Mesenchymal stem cell (in vitro differentiated cells and primary cell): Measurements from ENCODE around the gene ALDH1L1.
"Not testable (repeated sequence)": the region's sequence is repeated elsewhere in the genome, so short reads cannot be mapped to it uniquely, and the experiment has no call there.

Source experiments
- DNase-seq: peaks from one replicate; pipeline ENCODE4 v3.0.0-alpha.2; 2013
- H2AFZ ChIP-seq: one replicate; pipeline ENCODE4 v1.6.1; 2013; ENCODE audit warnings: low read depth, mild to moderate bottlenecking, control low read depth, inconsistent platforms, low read length, moderate library complexity
- H2AK5ac ChIP-seq: 2 replicates; pipeline ENCODE4 v1.6.1; 2013; ENCODE audit warnings: low read length, moderate library complexity, mild to moderate bottlenecking, inconsistent platforms; ENCODE audit not compliant: severe bottlenecking
- H2BK120ac ChIP-seq: one replicate; pipeline ENCODE4 v1.6.1; 2013; ENCODE audit warnings: low read depth, mild to moderate bottlenecking, inconsistent platforms, low read length, moderate library complexity
- H2BK12ac ChIP-seq, 2 experiments: one replicate each; pipeline ENCODE4 v1.6.1; 2013; ENCODE audit warnings: inconsistent platforms in 2 of 2, low read length in 2 of 2, mild to moderate bottlenecking in 2 of 2, moderate library complexity in 2 of 2, control low read depth in 1 of 2
- H2BK15ac ChIP-seq: one replicate; pipeline ENCODE4 v1.6.1; 2013; ENCODE audit warnings: mild to moderate bottlenecking, low read depth, inconsistent platforms; ENCODE audit not compliant: poor library complexity, severe bottlenecking
- H2BK5ac ChIP-seq: 2 replicates; pipeline ENCODE4 v1.6.1; 2013; ENCODE audit warnings: low read depth, mild to moderate bottlenecking, low read length, control low read depth, inconsistent platforms; ENCODE audit not compliant: poor library complexity, severe bottlenecking
- H3K14ac ChIP-seq, 2 experiments: one replicate each; pipeline ENCODE4 v1.6.1; 2013; ENCODE audit warnings: inconsistent platforms in 2 of 2, low read length in 2 of 2, control low read depth in 1 of 2, mild to moderate bottlenecking in 1 of 2, moderate library complexity in 1 of 2
- H3K18ac ChIP-seq, 2 experiments: one replicate each; pipeline ENCODE4 v1.6.1; 2013; ENCODE audit warnings: inconsistent platforms in 2 of 2, low read length in 2 of 2, control low read depth in 1 of 2, low read depth in 1 of 2, mild to moderate bottlenecking in 1 of 2
- H3K23ac ChIP-seq, 2 experiments: one replicate each; pipeline ENCODE4 v1.6.1; 2013; ENCODE audit warnings: inconsistent platforms in 2 of 2, low read length in 2 of 2, mild to moderate bottlenecking in 2 of 2, moderate library complexity in 2 of 2, control low read depth in 1 of 2
- H3K27ac ChIP-seq: 2 replicates; pipeline ENCODE4 v1.5.1; 2013; ENCODE audit warnings: mild to moderate bottlenecking, moderate library complexity, low read length, control low read depth, inconsistent platforms; ENCODE audit not compliant: poor library complexity, severe bottlenecking
- H3K27me3 ChIP-seq, 2 experiments: 2 replicates each; pipeline versions ENCODE4 v1.6.1 to v1.7.0; 2013; ENCODE audit warnings: low read length in 2 of 2, mild to moderate bottlenecking in 2 of 2, moderate library complexity in 2 of 2, control low read depth in 1 of 2, inconsistent platforms in 1 of 2; ENCODE audit not compliant: control insufficient read depth in 1 of 2, insufficient read depth in 1 of 2
- H3K36me3 ChIP-seq, 2 experiments: 2 replicates each; pipeline versions ENCODE4 v1.6.1 to v1.7.0; 2013; ENCODE audit warnings: low read length in 2 of 2, control low read depth in 1 of 2, inconsistent platforms in 1 of 2, low read depth in 1 of 2, mild to moderate bottlenecking in 1 of 2; ENCODE audit not compliant: insufficient read depth in 2 of 2, control insufficient read depth in 1 of 2
- H3K4ac ChIP-seq, 2 experiments: one replicate each; pipeline ENCODE4 v1.6.1; 2013; ENCODE audit warnings: inconsistent platforms in 2 of 2, low read length in 2 of 2, mild to moderate bottlenecking in 2 of 2, moderate library complexity in 2 of 2, control low read depth in 1 of 2, low read depth in 1 of 2
- H3K4me1 ChIP-seq: 2 replicates; pipeline ENCODE4 v1.6.1; 2013; ENCODE audit warnings: low read depth, low read length, control low read depth; ENCODE audit not compliant: control insufficient read depth, insufficient read depth
- H3K4me2 ChIP-seq: 2 replicates; pipeline ENCODE4 v1.6.1; 2013; ENCODE audit warnings: low read length, mild to moderate bottlenecking, inconsistent platforms; ENCODE audit not compliant: poor library complexity, severe bottlenecking
- H3K4me3 ChIP-seq, 2 experiments: 2 replicates each; pipeline versions ENCODE4 v1.5.1 to v1.7.0; 2013; ENCODE audit warnings: low read length in 2 of 2, mild to moderate bottlenecking in 2 of 2, control low read depth in 1 of 2, low read depth in 1 of 2; ENCODE audit not compliant: insufficient read depth in 1 of 2
- H3K79me1 ChIP-seq: replicated peaks from 2 replicates; pipeline ENCODE4 v1.6.1; 2013; ENCODE audit warnings: mild to moderate bottlenecking, control low read depth, low read length, inconsistent platforms; ENCODE audit not compliant: poor library complexity, severe bottlenecking
- H3K9ac ChIP-seq: 2 replicates; pipeline ENCODE4 v1.7.0; 2013; ENCODE audit warnings: mild to moderate bottlenecking, low read length, moderate library complexity
- H3K9me3 ChIP-seq: 2 replicates; pipeline ENCODE4 v1.7.0; 2013; ENCODE audit warnings: mild to moderate bottlenecking, low read length; ENCODE audit not compliant: control insufficient read depth
- H4K8ac ChIP-seq: one replicate; pipeline ENCODE4 v1.6.1; 2013; ENCODE audit warnings: inconsistent platforms, mild to moderate bottlenecking, low read length, moderate library complexity
- H4K91ac ChIP-seq: one replicate; pipeline ENCODE4 v1.6.1; 2013; ENCODE audit warnings: mild to moderate bottlenecking, low read length, inconsistent platforms
- WGBS: methylation state at CpG from one replicate; pipeline ENCODE4 v1.1.7; 2013; ENCODE audit warnings: mixed read lengths; 5-methylcytosine and 5-hydroxymethylcytosine counted together

ALDH1L1 gene

DNA sequence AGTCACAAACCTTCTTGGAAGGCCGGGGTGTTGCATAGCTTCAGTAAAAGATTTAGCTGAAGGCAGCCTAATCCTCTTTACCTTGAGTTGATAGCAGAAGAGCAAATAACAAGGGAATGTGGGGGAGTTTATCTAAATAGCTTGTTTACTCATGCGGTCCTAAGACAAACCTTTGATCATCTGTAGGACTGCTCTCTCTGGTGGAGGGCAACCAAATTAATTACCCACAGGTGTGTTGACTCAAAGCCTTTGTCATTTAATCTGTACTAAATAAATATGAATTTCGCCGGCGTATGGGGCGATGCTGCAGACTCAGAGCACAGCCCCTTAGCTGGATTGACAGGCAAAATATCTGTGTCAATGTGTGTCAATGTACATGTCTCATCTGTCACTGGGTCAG is 113.7 kb downstream of the ALDH1L1 start:
- not testable (repeated sequence) for H2AFZ ChIP-seq, H3K4me3 ChIP-seq, H2BK12ac ChIP-seq, DNase-seq, H3K23ac ChIP-seq, H3K4me2 ChIP-seq, H3K9me3 ChIP-seq, H3K4me1 ChIP-seq, H3K27ac ChIP-seq, H2AK5ac ChIP-seq, H3K27me3 ChIP-seq, H3K14ac ChIP-seq, H3K18ac ChIP-seq, H2BK5ac ChIP-seq, H3K9ac ChIP-seq, H3K4ac ChIP-seq, H4K91ac ChIP-seq, H2BK120ac ChIP-seq, H2BK15ac ChIP-seq, H4K8ac ChIP-seq, H3K36me3 ChIP-seq
- H3K79me1 ChIP-seq = peaks cover 18% of the 10 kb centered on the region
- 97% methylated on average over 6 of the region's 6 CpGs for WGBS

DNA sequence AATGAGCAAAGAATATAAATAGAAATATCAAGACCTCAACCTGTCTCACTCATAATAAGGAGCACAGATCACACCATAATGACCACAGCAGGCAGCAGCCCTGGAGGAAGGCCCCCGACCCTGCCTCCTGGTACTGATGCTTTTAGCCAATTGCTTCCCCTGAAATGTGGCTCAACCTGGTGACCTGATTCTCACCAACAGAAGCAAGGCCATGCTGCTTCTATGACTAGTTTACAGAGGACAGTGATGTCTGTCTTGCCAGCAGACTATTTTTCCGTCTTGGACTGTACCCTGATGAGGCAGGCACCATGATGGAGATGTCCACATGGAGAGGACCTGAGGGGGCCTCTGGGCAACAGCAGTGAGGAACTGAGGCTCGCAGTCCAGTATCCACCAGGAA is 114.5 kb downstream of the ALDH1L1 start:
- H2AFZ ChIP-seq = no peak overlapping the region
- no peak for DNase-seq

DNA sequence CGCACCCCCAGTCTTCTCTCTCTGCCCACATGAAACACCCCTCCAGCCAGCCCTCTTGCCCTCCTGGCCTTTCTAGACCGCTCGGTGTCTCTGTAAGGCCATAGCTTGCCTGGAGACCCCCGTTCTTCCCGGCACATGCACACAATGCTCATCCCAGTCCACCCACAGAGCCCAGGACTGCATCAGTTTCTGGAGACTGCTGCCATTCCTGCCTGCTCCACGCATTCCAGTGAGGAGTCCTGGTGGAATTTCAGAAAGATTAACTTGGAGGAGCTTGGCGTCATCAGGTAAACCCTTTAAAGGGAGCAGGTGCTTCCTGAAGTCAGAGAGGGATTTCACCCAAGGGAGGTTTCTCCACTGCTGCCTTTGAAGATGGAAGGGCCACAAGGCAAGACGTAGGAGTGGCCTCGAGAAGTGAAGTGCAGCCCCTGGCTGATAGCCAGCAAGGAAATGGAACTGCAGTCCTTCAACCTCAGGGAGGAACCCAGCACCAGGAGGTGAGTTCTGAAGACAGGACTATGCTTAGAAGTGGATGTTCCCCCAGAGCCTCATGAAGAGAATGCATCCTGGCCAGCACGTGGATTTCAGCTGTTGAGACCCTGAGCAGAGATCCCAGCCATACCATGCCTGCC is 115.6 kb downstream of the ALDH1L1 start:
- no peak overlapping the region for H2AFZ ChIP-seq
- H3K4ac ChIP-seq = no peak overlapping the region
- no peak overlapping the region for H3K14ac ChIP-seq
- H3K4me1 ChIP-seq = no peaks in the 10 kb centered on the region
- H3K9me3 ChIP-seq = no peaks in the 10 kb centered on the region
- H4K8ac ChIP-seq = no peak overlapping the region
- no peaks in the 10 kb centered on the region for H3K27me3 ChIP-seq
- H2BK120ac ChIP-seq = no peak overlapping the region
- no peak overlapping the region for H4K91ac ChIP-seq
- DNase-seq = no peak
- no peak overlapping the region for H2BK12ac ChIP-seq
- H2BK15ac ChIP-seq = no peak overlapping the region
- WGBS = 83% methylated on average over 10 of the region's 10 CpGs
- H3K4me2 ChIP-seq = no peak overlapping the region
- no peak overlapping the region for H3K27ac ChIP-seq
- H3K4me3 ChIP-seq = no peak overlapping the region
- no peak overlapping the region for H3K18ac ChIP-seq
- peaks cover 0 to 14% of the 10 kb centered on the region in 2 experiments for H3K36me3 ChIP-seq
- H3K9ac ChIP-seq = no peak overlapping the region
- no peak overlapping the region for H3K23ac ChIP-seq
- H3K79me1 ChIP-seq = peaks cover 18% of the 10 kb centered on the region
- H2BK5ac ChIP-seq = no peak overlapping the region
- no peak overlapping the region for H2AK5ac ChIP-seq

More for the DNA sequence above, 114.5 kb downstream of the ALDH1L1 start:
- no peak overlapping the region for H3K23ac ChIP-seq
- no peak overlapping the region for H3K18ac ChIP-seq
- H2BK15ac ChIP-seq = no peak overlapping the region
- no peak overlapping the region for H3K4me2 ChIP-seq
- H3K4ac ChIP-seq = no peak overlapping the region
- H2BK5ac ChIP-seq = no peak overlapping the region
- no peak overlapping the region for H2BK120ac ChIP-seq
- H3K27me3 ChIP-seq = no peaks in the 10 kb centered on the region
- H3K4me3 ChIP-seq = no peak overlapping the region
- H2AK5ac ChIP-seq = no peak overlapping the region
- H4K8ac ChIP-seq = no peak overlapping the region
- peaks cover 21% of the 10 kb centered on the region for H3K79me1 ChIP-seq
- no peaks in the 10 kb centered on the region for H3K4me1 ChIP-seq
- no peak overlapping the region for H3K14ac ChIP-seq
- H2BK12ac ChIP-seq = no peak overlapping the region
- WGBS = 94% methylated on average over 3 of the region's 3 CpGs
- H3K9ac ChIP-seq = no peak overlapping the region
- H3K36me3 ChIP-seq = peaks cover 0 to 14% of the 10 kb centered on the region in 2 experiments
- no peaks in the 10 kb centered on the region for H3K9me3 ChIP-seq
- no peak overlapping the region for H4K91ac ChIP-seq
- no peak overlapping the region for H3K27ac ChIP-seq

DNA sequence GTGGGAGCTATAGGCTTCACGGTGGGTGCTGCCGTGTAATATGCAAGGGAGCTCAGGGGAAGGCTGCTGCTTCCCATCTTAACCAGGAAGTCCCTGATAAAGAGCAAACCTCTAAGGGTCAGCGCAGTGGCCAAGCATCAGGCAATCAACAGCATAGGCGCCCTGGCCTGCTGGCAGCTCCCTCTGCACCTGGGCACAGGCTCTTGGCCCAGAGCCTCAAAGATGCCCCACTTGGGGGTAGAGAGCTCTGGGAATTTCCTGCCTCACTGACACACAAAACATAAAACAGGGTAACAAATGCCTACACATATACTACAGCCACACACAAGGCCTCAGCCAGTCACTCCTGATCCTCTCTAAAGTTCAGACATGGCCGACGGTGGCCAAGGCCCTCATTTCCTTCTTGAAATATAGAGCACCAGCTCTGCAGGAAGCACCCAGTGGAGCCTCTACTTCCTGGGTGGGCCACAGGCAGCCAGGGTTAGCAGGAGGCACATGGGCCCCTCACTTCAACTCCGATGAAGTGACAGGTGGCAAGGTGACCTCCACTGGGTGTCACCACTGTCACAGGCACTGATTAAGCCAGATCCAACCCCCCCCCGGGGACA is 116.9 kb downstream of the ALDH1L1 start:
- H3K18ac ChIP-seq = no peak overlapping the region
- no peak overlapping the region for H4K8ac ChIP-seq
- no peak overlapping the region for H2BK12ac ChIP-seq
- H3K4me3 ChIP-seq = no peak overlapping the region
- no peak overlapping the region for H3K27ac ChIP-seq
- no peak overlapping the region for H2AK5ac ChIP-seq
- H2BK15ac ChIP-seq = no peak overlapping the region
- H2BK120ac ChIP-seq = no peak overlapping the region
- no peak overlapping the region for H2BK5ac ChIP-seq
- peaks cover 0 to 18% of the 10 kb centered on the region in 2 experiments for H3K36me3 ChIP-seq
- H3K27me3 ChIP-seq = no peaks in the 10 kb centered on the region
- no peaks in the 10 kb centered on the region for H3K9me3 ChIP-seq
- H2AFZ ChIP-seq = no peak overlapping the region
- DNase-seq = no peak
- WGBS = 93% methylated on average over 8 of the region's 8 CpGs
- no peak overlapping the region for H3K14ac ChIP-seq
- no peak overlapping the region for H3K9ac ChIP-seq
- H4K91ac ChIP-seq = no peak overlapping the region
- H3K4me1 ChIP-seq = no peaks in the 10 kb centered on the region
- H3K23ac ChIP-seq = no peak overlapping the region
- H3K4ac ChIP-seq = no peak overlapping the region
- no peak overlapping the region for H3K4me2 ChIP-seq
- H3K79me1 ChIP-seq = peaks cover 14% of the 10 kb centered on the region
